HepG2 (cell line): ENCODE data around the gene LINGO3. TPM values are rescaled to one million over a fixed set of nuclear protein-coding genes. Genes with fewer than 3 reads are reported as not detected.

Experiments
- EP300 ChIP-seq, 3 experiments: sonication (generic) in 1 of 3; formaldehyde crosslinking in 1 of 3; IDR thresholded peaks; 2 replicates each; pipeline versions ENCODE4 v1.5.1 to v1.6.1; 2011 to 2020; ENCODE audit warnings: low read depth in 2 of 3, low read length in 2 of 3, borderline replicate concordance in 1 of 3, improper control_type of control experiment in 1 of 3, mild to moderate bottlenecking in 1 of 3, missing genetic modification reagents in 1 of 3, moderate library complexity in 1 of 3
- GABPA ChIP-seq, 2 experiments: IDR thresholded peaks; 2 replicates each; pipeline ENCODE4 v1.6.1; 2011 to 2016; ENCODE audit warnings: low read depth in 2 of 2, low read length in 1 of 2, missing biosample characterization in 1 of 2, missing genetic modification characterization in 1 of 2
- KDM3A ChIP-seq: IDR thresholded peaks from 2 replicates; pipeline ENCODE4 v1.6.1; 2018; ENCODE audit warnings: low read depth, missing compliant biosample characterization
- MTF1 ChIP-seq: sonication (generic); formaldehyde crosslinking; IDR thresholded peaks from 2 replicates; pipeline ENCODE4 v1.5.0; 2020; ENCODE audit warnings: missing genetic modification reagents
- NBN ChIP-seq: fragments of 450-650 bp; conservative IDR thresholded peaks from 2 replicates; pipeline ENCODE4 v1.6.1; 2017
- NFE2L1 ChIP-seq: sonication (generic); formaldehyde crosslinking; IDR thresholded peaks from 2 replicates; pipeline ENCODE4 v1.4.0; 2020; ENCODE audit warnings: missing genetic modification reagents, mild to moderate bottlenecking, borderline replicate concordance
- PPARG ChIP-seq: conservative IDR thresholded peaks from 2 replicates; pipeline ENCODE4 v1.6.1; 2016; ENCODE audit warnings: missing biosample characterization, missing genetic modification reagents
- RAD21 ChIP-seq: fragments of 450-650 bp; formaldehyde crosslinking; IDR thresholded peaks from 2 replicates; pipeline ENCODE4 v1.5.0; 2020; ENCODE audit warnings: mild to moderate bottlenecking
- RAD51 ChIP-seq: fragments of 450-650 bp; IDR thresholded peaks from 2 replicates; pipeline ENCODE4 v1.6.1; 2016; ENCODE audit warnings: borderline replicate concordance
- SCMH1 ChIP-seq: sonication (generic); formaldehyde crosslinking; IDR thresholded peaks from 2 replicates; pipeline ENCODE4 v1.9.0; 2021; ENCODE audit warnings: missing genetic modification reagents, mild to moderate bottlenecking, borderline replicate concordance
- SNRNP70 ChIP-seq: fragments of 200-400 bp; formaldehyde crosslinking; IDR thresholded peaks from 2 replicates; pipeline ENCODE4 v1.6.1; 2017; ENCODE audit warnings: mild to moderate bottlenecking, low read depth, low read length, moderate library complexity
- ZFP41 ChIP-seq: sonication (generic); formaldehyde crosslinking; IDR thresholded peaks from 2 replicates; pipeline ENCODE4 v1.4.0; 2020; ENCODE audit warnings: mild to moderate bottlenecking, missing genetic modification reagents, borderline replicate concordance
- ZNF143 ChIP-seq: sonication (generic); formaldehyde crosslinking; IDR thresholded peaks from 2 replicates; pipeline ENCODE4 v1.4.0; 2020; ENCODE audit warnings: missing genetic modification reagents
- ZNF20 ChIP-seq: sonication (generic); formaldehyde crosslinking; IDR thresholded peaks from 2 replicates; pipeline ENCODE4 v1.4.0; 2020; ENCODE audit warnings: mild to moderate bottlenecking, moderate library complexity, missing genetic modification reagents
- polyA plus RNA-seq, 8 experiments: library from polyadenylated mRNA; depleted of rRNA in 3 of 8; stranded (reverse) in 7 of 8; unstranded in 1 of 8; fragments of >200 nt; fragmentation: Illumina TruSeq in 4 of 8; extraction: Trizol in 4 of 8; gene quantifications; 2 replicates each; pipeline versions ENCODE4 v1.2.1 to v1.2.3, GENCODE V29; 2011 to 2016; ENCODE audit warnings: low read depth in 4 of 8, missing spikeins in 1 of 8, mixed read lengths in 1 of 8; ENCODE audit not compliant: insufficient read depth in 1 of 8
- total RNA-seq, 5 experiments: library from RNA; depleted of rRNA; stranded (reverse); fragments of >200 nt; fragmentation: Illumina TruSeq; extraction: Trizol; gene quantifications; 2 replicates each; pipeline ENCODE4 v1.2.3, GENCODE V29; 2016; ENCODE audit warnings: low read depth in 1 of 5
- TF ChIP-seq, protein P1 (sequence below): sonication (generic); formaldehyde crosslinking; conservative IDR thresholded peaks from 2 replicates; pipeline ENCODE4 v1.4.0; 2020; ENCODE audit warnings: mild to moderate bottlenecking, missing genetic modification reagents, moderate library complexity
- TF ChIP-seq, protein P2 (sequence below): sonication (generic); formaldehyde crosslinking; IDR thresholded peaks from 2 replicates; pipeline ENCODE4 v1.8.0; 2022; ENCODE audit warnings: missing genetic modification reagents, mild to moderate bottlenecking, borderline replicate concordance
- TF ChIP-seq, protein P3 (sequence below): sonication (generic); formaldehyde crosslinking; IDR thresholded peaks from 2 replicates; pipeline ENCODE4 v1.5.1; 2020; ENCODE audit warnings: mild to moderate bottlenecking, moderate library complexity, missing genetic modification reagents
- TF ChIP-seq, protein P4 (sequence below): sonication (generic); formaldehyde crosslinking; IDR thresholded peaks from 2 replicates; pipeline ENCODE4 v1.8.0; 2022; ENCODE audit warnings: mild to moderate bottlenecking, missing genetic modification reagents, moderate library complexity
- TF ChIP-seq, protein P5 (sequence below): sonication (generic); formaldehyde crosslinking; conservative IDR thresholded peaks from 2 replicates; pipeline ENCODE4 v1.5.0; 2020; ENCODE audit warnings: missing genetic modification reagents

LINGO3 gene
- total and polyA plus RNA-seq, 2 of the 13 experiments (the other 11 are each of a cell fraction or from before 2014, with no cell fraction given): not detected

DNA sequence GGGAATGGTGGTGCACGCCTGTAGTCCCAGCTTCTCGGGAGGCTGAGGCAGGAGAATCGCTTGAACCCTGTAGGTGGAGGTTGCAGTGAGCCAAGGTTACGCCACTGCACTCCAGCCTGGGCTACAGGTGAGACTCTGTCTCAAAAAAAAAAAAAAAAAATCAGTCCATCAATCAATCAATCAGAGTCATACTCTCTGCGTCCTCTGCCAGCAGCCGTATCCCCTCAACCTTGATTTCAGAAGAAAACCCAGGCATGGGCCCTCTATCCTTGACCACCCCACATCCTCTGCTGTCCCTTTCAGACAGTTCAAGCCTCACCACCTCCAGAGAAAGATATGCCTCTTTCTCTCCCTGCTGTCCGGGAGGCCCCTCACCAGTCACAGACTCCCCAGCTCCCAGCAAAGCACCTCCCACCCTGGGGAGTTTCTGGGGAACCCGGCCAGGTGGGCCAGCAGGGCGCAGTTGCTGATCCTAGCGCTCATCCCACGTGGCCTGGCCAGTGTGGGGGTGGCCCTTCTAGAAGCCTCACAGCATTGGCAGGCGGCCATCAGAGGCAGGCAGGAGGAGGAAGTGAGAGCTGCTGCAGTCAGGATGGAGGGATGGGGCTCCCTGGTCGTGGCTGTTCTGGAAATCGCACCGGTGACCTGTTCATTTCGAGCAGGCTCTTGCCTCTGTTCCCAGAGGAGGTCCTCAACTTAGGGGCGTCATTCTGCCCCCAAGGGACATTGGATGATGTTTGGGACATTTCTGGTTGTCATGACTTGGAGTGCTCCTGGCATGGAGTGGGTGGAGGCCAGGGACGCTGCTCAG lies 41.6 kb downstream of the LINGO3 start (continued):
- TF ChIP-seq, protein P1, sequence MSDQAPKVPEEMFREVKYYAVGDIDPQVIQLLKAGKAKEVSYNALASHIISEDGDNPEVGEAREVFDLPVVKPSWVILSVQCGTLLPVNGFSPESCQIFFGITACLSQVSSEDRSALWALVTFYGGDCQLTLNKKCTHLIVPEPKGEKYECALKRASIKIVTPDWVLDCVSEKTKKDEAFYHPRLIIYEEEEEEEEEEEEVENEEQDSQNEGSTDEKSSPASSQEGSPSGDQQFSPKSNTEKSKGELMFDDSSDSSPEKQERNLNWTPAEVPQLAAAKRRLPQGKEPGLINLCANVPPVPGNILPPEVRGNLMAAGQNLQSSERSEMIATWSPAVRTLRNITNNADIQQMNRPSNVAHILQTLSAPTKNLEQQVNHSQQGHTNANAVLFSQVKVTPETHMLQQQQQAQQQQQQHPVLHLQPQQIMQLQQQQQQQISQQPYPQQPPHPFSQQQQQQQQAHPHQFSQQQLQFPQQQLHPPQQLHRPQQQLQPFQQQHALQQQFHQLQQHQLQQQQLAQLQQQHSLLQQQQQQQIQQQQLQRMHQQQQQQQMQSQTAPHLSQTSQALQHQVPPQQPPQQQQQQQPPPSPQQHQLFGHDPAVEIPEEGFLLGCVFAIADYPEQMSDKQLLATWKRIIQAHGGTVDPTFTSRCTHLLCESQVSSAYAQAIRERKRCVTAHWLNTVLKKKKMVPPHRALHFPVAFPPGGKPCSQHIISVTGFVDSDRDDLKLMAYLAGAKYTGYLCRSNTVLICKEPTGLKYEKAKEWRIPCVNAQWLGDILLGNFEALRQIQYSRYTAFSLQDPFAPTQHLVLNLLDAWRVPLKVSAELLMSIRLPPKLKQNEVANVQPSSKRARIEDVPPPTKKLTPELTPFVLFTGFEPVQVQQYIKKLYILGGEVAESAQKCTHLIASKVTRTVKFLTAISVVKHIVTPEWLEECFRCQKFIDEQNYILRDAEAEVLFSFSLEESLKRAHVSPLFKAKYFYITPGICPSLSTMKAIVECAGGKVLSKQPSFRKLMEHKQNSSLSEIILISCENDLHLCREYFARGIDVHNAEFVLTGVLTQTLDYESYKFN (CRISPR knock-in tag): no peak
- no peak for TF ChIP-seq NBN
- TF ChIP-seq MTF1 (CRISPR knock-in tag): no peak
- peak in 1 of 2 experiments; percentile 19; a peak in 1 of 4 replicates for TF ChIP-seq EP300 (IDR thresholded peaks at IDR 0.05; ENCODE audit: low read depth in 2 of 2, low read length in 2 of 2)
- no peak; the same call in 1 of the 2 replicates for TF ChIP-seq EP300 (CRISPR knock-in tag; IDR thresholded peaks at IDR 0.05; ENCODE audit: borderline replicate concordance)
- no peak for TF ChIP-seq ZFP41 (CRISPR knock-in tag)
- TF ChIP-seq PPARG: no peak
- TF ChIP-seq SNRNP70: no peak
- TF ChIP-seq GABPA (IDR thresholded peaks at IDR 0.05; ENCODE audit: low read depth, low read length): no peak
- peak; percentile 32; the same call in 1 of the 2 replicates for TF ChIP-seq GABPA (CRISPR knock-in tag; IDR thresholded peaks at IDR 0.05; ENCODE audit: low read depth)
- TF ChIP-seq SCMH1 (CRISPR knock-in tag): no peak
- TF ChIP-seq, protein P2, sequence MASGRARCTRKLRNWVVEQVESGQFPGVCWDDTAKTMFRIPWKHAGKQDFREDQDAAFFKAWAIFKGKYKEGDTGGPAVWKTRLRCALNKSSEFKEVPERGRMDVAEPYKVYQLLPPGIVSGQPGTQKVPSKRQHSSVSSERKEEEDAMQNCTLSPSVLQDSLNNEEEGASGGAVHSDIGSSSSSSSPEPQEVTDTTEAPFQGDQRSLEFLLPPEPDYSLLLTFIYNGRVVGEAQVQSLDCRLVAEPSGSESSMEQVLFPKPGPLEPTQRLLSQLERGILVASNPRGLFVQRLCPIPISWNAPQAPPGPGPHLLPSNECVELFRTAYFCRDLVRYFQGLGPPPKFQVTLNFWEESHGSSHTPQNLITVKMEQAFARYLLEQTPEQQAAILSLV: no peak
- TF ChIP-seq, protein P3, sequence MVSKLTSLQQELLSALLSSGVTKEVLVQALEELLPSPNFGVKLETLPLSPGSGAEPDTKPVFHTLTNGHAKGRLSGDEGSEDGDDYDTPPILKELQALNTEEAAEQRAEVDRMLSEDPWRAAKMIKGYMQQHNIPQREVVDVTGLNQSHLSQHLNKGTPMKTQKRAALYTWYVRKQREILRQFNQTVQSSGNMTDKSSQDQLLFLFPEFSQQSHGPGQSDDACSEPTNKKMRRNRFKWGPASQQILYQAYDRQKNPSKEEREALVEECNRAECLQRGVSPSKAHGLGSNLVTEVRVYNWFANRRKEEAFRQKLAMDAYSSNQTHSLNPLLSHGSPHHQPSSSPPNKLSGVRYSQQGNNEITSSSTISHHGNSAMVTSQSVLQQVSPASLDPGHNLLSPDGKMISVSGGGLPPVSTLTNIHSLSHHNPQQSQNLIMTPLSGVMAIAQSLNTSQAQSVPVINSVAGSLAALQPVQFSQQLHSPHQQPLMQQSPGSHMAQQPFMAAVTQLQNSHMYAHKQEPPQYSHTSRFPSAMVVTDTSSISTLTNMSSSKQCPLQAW (CRISPR knock-in tag): no peak
- TF ChIP-seq ZNF143 (CRISPR knock-in tag): no peak
- TF ChIP-seq, protein P4, sequence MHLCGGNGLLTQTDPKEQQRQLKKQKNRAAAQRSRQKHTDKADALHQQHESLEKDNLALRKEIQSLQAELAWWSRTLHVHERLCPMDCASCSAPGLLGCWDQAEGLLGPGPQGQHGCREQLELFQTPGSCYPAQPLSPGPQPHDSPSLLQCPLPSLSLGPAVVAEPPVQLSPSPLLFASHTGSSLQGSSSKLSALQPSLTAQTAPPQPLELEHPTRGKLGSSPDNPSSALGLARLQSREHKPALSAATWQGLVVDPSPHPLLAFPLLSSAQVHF (CRISPR knock-in tag): no peak
- no peak for TF ChIP-seq RAD21 (CRISPR knock-in tag)
- TF ChIP-seq, protein P5, sequence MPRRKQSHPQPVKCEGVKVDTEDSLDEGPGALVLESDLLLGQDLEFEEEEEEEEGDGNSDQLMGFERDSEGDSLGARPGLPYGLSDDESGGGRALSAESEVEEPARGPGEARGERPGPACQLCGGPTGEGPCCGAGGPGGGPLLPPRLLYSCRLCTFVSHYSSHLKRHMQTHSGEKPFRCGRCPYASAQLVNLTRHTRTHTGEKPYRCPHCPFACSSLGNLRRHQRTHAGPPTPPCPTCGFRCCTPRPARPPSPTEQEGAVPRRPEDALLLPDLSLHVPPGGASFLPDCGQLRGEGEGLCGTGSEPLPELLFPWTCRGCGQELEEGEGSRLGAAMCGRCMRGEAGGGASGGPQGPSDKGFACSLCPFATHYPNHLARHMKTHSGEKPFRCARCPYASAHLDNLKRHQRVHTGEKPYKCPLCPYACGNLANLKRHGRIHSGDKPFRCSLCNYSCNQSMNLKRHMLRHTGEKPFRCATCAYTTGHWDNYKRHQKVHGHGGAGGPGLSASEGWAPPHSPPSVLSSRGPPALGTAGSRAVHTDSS (CRISPR knock-in tag): no peak
- no peak for TF ChIP-seq NFE2L1
- TF ChIP-seq ZNF20 (CRISPR knock-in tag): no peak
- TF ChIP-seq RAD51: no peak
- 0 out of 2 replicates have a peak, but pooled peaks have one; percentile 24 for TF ChIP-seq KDM3A
